HG03025 (cell line): ENCODE results near the gene IFIT2.
"Not testable (repeated sequence)": the region's sequence is repeated elsewhere in the genome, so short reads cannot be mapped to it uniquely, and the experiment has no call there.

Experiments used
- ATAC-seq: cut with Tn5 transposase; IDR thresholded peaks from one replicate; pipeline ENCODE4 v1.9.1; 2021; ENCODE audit warnings: mild to moderate bottlenecking, moderate library complexity; ENCODE audit not compliant: unreplicated experiment, low FRiP score

IFIT2 gene, protein sequence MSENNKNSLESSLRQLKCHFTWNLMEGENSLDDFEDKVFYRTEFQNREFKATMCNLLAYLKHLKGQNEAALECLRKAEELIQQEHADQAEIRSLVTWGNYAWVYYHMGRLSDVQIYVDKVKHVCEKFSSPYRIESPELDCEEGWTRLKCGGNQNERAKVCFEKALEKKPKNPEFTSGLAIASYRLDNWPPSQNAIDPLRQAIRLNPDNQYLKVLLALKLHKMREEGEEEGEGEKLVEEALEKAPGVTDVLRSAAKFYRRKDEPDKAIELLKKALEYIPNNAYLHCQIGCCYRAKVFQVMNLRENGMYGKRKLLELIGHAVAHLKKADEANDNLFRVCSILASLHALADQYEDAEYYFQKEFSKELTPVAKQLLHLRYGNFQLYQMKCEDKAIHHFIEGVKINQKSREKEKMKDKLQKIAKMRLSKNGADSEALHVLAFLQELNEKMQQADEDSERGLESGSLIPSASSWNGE

DNA sequence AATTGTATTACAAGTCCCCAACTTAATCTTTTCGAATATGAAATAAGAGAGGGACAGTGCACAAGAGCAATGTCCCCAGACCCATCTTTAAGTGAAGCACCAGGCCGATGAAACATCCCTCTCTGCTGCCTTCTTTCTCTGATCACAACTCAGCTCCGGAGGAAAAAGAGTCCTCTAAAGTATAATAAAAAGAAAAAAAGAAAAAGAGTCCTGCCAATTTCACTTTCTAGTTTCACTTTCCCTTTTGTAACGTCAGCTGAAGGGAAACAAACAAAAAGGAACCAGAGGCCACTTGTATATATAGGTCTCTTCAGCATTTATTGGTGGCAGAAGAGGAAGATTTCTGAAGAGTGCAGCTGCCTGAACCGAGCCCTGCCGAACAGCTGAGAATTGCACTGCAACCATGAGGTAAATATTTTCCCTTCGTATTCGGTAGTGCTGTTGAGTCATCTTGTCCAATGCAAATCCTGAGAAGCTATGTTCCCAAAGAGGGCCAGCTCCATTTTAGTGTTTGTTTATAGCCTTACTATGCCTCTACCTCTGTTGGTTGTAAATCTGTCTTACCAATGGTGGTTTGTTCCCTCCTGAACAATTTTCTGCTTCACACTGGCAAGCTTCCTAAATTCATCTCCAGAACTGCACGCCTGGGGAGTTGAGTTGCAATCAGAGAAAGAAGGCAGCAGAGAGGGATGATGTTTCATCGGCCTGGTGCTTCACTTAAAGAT is at the start of gene IFIT2:
IFIT2 (plus strand) TSS at position 326 of the 725 bp plus-strand sequence; CDS start at position 404, 78 bp downstream.
- peak; percentile 81 for ATAC-seq

DNA sequence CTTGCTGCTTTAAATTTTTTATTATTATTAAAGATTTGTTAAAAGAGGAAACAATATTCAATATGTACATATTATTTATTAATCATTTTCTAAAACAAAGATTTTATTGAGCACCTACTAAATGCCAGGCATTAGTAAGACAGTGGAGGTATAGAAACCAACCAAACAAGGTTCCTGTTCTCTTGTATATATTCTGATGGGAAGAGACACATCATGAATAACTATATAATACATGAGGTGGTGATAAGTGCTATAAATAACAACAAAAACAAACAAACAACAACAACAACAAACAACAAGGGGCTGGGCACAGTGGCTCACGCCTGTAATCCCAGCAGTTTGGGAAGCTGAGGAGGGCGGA is 49.6 kb upstream of the IFIT2 start:
- no peak for ATAC-seq

DNA sequence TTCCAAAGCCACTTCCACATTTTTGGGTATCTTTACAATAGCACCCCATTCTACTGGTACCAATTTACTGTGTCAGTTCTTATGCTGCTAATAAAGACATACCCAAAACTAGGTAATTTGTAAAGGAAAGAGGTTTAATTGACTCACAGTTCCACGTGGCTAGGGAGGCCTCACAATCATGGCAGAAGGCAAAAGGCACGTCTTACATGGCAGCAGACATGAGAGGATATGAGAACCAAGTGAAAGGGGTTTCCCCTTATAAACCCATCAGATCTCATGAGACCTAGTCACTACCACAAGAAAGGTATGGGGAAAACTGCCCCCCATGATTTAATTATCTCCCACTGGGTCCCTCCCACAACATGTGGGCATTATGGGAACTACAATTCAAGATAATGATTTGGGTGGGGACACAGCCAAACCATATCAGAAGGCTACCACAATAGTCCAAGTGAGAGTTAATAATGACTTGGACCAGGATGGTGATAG is 46.7 kb upstream of the IFIT2 start:
- not testable (repeated sequence) for ATAC-seq

DNA sequence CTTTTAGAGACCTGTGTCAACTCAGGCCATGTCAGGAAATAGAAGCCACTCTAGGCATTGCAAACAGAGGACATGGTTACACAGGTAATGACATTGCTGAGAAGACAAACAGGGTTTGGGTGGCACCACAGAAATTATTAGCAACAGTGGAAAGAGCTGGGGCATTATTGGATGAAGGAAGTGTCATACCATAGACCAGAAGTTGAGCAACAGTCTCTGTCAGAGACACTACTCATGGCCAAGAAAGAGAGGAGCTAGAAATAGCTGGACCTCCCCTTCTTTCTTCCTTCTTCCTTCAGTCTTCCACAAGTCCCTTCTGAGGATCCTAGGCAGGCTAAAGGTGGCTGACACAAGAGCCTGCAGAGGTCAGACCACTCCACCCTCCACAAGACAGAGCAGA is 46.1 kb upstream of the IFIT2 start:
- ATAC-seq: no peak

DNA sequence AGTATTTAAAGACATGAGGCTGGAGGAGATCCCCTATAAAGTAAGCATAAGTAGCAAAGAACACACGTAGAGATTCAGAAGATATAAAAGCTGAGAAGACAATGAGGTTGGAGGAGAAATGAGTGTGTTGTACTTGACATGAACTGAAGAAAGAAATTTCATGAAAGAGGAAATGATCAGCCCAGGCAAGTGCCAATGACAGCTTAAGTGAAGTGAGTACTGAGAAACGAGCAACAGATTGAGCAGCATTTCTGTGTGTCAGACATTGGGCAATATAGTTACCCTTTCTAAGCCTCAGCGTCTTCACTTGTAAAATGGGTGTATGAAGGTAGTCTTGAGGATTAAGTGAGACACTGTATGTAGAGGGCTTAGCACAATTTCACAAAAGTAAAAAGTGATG is 45.5 kb upstream of the IFIT2 start:
- ATAC-seq: no peak

DNA sequence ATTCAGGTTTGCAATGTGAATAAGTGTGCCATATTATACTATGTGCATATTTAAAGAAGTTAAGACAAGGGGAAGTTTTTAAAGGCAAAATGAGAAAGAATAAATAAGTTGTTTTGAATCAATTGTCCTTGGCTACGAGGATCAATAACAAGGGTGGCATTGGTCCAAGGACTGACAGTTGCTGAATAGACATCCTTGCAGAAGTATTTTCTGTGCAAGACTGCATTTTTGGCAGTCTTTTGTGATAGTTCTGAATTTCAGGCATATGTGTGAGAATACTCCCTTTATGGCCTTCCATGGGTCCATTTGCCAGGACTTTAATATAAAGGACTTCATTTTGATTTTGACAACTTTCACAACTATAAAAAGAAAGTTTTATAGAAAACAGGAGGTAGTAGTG is 44.9 kb upstream of the IFIT2 start:
- ATAC-seq: no peak

DNA sequence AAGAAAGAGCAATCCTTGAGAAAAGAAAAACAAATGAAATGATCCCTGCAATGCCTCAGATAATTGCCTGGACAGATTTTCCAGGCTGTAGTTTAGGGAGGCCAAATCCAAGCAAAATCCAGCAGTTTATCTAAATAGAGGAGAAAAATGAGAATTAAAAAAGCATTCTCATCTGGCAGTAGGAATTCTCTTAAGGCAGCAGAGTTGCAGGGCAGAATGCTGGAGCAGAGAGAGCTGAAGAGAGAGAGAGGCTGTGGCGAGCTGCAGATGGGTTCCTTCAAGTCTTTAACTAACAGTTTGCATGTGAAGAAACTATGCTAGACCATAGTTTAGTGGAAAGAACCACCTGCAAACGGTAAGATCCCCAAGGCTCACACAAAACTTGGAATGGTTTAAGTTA is 44.3 kb upstream of the IFIT2 start:
- ATAC-seq: no peak

DNA sequence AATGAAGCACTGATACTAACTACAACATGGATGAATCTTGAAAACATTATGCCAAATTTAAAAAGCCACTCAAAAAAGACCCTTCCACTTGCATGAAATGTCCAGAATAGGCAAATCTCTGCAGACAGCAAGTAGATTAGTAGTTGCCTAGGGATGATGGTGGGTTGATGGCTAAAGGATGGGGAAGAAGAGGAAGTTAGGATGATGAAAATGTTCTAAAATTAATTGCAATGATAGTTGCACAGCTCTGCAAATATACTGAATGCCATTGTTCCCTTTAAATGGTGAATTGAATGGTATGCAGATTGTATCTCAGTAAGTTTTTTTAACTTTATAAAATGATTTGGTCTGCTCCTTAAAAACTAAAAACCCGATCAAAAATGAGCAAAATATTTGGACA is 43.0 kb upstream of the IFIT2 start:
- ATAC-seq: no peak

DNA sequence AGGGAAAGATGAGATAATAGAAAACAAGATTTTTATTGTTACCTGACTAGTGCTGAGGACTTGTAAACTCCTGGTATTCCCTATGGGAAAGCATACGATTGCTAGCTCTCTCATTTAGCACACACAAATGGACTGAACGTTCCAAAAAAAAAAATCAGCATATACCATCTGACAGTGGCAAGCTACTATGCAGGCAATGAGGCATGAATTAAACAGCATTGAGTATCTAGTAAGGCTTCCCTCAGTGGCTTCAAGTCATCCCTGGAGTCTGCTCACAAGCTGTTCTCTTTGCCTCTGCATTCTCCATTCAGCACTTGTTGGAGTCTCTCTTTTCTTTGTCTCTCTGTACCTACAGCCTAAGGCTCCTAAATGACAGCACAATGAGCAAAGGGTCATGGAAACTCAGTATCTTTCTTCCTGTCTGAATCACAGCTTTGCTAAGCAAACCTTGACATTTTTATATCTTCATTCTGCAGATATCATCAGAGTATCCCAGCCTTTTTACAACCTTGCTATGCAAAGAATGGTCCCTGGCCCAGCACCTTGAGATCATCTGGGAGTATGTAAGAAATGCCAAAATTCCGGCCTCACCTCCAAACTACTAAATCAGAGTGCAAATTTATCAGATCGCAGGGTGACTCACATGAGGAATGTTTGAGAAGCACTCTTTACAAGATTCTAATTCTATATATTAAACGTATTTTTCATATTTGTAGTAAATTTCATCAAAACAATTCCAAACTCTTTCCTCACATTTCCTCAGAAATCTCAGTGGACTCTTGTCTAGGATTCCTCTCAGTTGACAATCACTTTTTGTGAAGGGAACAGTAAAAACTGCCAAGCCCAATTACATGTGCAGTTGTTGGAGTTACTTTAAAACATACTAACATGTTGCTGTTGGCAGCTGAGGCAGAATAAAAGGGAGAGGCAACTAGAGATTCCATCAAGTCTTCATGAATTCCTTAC is 39.5 kb upstream of the IFIT2 start:
- no peak for ATAC-seq

DNA sequence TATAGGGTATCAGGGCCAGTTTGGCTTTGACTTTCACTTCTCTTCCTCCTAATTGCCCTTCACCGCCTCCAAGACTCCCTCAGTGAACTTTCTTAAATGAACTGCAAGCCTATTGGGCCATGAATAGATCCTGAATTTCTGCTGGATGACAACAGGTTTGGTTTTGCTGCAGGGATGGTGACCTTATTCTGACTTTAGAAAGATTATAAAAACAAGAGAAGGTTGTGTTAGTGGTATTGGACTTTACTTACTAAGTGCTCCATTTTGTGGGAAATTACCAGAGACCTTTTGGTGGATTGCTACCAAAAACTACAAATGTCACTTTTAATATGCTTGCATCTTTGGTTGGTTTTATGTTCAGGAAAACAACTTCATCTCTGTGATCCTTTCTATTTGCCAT is 38.8 kb upstream of the IFIT2 start:
- no peak for ATAC-seq

DNA sequence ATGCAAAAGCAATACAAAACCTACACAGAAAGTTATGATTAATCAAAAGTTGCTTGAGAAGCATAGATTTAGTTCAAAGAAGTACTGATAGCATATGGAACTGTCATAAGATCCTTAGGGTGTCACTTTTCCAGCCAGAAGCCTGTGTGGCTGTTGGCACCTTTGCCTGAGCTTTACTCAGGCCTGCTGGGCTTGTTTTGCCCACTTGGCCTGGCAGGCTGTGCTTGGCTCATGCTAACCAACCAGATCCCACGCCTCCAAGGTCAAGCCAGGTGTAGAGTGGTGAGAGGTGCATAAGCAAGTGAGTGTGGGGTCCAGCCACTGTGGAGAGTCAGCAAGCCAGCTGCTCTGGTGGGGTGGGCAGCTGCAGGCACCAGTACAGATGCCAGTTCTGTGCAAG is 38.3 kb upstream of the IFIT2 start:
- no peak for ATAC-seq

DNA sequence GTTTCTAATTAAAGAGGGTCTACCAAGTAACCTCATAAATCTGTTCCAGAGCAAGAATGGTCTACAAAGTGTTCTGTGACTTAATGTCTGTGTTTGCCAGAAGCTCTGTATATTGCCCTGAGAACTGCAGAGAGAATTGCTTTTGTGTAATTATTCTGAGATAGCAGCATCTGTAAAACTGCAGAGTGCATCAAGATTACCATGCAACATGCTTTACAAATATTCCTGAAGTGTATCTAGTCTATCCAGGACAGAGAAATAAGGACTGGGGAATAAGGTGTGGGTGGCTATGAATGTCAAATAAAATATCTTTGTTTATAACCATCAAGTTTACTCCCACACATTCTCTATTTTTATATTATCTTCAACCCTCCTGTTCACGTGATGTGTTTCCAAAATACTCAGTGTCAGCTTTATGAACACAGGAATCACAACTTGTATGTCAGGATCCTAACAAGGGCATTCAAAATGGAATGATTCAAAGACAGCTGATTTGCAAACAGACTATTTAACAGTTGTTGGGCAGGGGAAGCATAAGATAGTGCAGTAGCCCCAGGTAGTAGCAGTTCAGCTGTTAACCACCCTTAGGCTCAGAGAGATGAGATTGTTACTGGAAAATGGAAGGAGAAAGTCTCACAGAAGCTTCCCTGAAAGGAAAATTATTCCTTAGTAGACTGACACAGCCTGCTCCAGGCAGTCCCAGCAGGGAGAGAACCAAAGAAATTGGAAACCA is 35.0 kb upstream of the IFIT2 start:
- no peak for ATAC-seq

DNA sequence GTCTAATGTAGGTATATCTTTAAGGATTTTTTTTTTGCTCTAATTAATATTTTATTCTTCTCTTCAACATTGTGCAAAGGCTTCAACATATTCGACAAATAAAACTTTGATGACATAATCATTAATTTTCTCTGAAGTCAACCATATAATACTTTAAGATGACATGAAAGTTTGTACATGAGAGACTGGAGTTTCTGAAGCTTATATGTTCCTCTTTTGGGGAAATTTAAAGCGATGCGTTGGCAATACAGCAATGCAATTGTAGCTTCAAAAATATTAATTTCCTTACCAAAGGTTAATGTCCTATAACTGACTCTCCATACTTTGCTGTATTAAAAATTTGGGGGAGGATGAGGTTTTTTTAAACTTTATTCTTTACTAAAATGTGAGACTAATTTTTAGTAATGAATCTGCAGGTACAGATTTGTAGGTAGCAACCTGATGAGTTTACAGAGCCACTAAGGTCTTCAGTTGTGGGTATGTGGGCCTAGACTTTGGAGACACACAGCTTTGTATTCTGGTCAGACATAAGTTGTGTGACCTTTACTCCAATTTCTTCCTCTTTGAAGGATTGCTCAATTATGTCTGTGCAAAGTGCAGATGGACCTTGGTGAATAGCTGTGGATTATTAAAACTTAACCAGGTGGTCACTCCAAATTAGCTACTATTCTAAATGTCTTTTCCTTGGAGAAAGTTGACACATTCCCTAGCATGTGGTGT is 32.3 kb upstream of the IFIT2 start:
- no peak for ATAC-seq

DNA sequence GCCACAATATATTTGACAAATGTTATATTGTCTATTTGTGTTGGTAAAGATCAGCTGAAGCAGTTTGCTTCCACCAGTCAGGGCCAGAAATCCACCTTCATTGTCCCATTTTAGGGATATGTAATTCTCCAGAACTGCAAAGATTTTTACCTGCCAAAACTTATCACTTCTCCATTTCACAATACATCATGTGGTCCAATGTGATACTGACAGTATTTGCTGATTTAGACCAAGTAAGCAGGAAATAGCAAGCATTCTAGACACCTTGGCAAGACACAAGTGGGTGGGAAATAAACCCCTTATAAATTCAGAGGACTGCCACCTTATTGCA is 31.7 kb upstream of the IFIT2 start:
- no peak for ATAC-seq

DNA sequence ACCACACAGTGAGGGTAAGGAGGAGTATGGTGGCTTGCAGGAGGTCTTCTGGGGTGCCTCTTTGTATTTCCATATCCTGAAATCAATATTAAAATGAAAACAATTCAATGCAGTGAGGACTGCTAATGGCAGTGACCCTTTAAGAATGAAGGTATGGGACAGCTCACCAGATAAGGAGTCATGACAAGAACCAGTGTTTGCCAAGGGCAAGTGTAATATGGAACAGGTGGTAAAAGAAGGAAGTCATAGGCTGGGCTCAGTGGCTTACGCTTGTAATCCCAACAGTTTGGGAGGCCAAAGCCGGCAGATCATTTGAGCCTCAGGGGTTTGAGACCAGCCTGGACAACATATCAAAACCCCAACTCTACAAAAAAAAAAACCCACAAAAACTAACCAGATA is 30.3 kb upstream of the IFIT2 start:
- ATAC-seq: no peak

DNA sequence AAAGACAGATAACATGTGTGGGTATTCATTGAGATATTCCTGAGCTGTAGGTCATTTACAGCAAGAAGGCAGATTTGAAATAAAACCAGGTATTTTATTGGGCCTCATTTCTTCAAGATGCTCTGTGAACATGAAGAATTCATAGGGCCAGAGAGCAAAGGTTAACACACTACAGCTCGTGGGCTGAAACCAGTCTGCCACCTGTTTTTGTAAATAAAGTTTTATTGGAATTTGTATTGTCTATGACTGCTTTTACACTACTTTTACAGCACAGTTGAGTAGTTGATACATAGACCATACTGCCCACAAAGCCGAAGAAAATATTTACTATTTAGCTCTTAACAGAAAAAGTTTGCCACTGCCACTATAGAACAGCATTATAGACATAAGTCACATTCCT is 28.2 kb upstream of the IFIT2 start:
- no peak for ATAC-seq

DNA sequence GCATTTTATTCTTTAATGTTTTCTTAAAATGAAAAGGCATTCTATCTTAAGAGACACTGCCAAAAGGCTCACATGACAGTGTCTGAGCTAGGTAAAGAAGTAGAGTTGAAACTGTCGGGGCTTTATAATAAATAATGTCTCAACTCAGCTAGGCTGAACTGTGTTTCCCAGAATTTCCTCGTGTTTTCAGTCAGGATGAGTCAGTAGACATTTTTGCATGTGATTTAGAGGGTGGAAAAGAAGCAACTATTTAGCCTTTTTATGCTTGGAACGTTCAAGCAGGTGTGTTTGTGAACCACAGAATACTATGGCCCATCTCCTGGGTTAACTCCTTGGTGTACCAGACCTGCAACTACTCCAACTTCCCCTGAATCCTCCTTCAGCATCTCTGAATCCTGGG is 26.9 kb upstream of the IFIT2 start:
- no peak for ATAC-seq

DNA sequence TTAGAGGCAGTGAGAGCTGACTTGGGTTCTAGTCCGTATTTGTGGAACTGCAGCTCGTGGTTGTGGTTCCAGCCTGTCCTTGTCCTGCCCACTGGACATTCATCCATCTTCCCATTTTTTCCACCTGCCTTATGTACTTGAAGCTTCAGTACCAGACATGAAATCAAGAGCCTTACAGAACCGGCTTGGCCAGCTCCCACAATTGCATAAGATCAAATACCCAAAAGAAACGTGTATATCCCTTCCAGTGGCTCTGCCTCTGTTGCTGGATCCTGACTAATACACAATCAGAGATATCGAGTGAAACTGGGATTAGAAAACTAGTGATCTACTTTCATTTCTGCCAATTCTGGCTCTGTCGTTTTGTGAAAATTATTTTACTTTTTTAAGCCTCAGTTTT is 26.5 kb upstream of the IFIT2 start:
- no peak for ATAC-seq

DNA sequence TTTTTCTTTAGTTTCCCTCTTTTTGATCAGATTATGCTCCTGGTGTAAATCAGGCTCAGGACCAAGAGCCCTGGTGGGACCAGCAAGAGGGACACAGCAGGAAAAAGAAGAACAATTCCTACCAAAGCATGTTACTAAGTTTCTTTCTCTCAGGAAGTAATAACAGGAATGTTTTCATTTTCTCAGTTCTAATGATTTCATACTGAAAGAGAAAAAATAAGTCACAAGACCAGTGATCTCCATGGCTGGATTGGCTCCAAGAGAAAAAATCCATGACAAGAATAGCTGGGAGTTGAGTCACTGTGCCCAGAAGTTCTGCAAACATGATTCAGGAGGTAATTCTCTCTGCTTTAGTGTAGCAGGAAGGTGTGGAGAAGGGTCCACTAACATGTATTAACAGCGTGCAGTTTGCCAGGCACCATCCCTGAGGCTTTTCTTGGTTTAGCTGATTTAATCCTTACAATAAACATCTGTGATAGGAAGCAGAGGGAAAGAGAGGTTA is 23.8 kb upstream of the IFIT2 start:
- no peak for ATAC-seq
